HCT116 (cell line): ENCODE data around the gene HDHD2. TPM values are rescaled to one million over a fixed set of nuclear protein-coding genes. Genes with fewer than 3 reads are reported as not detected.

ENCODE experiments used
- ATAC-seq: fragments of 200-7000 bp; cut with Tn5 transposase; 2 replicates; pipeline ENCODE4 v1.9.1; 2020; ENCODE audit warnings: mild to moderate bottlenecking, moderate library complexity
- BruUV-seq: library from RNA; stranded (reverse); fragments of 400-500 nt; replicated peaks from 2 replicates; lab custom pipeline; 2021; lab: Mats Ljungman, UMichigan
- CTCF ChIA-PET: fragments of 300-600 bp; sonication (Branson Sonifier 250); formaldehyde crosslinking; loops from one replicate; lab custom pipeline; 2021; ENCODE audit warnings: antibody characterized with exemption; lab: Charles Lee
- POLR2A ChIA-PET: fragments of 300-600, 350-600 bp; sonication (Branson Sonifier 250); formaldehyde crosslinking; loops from one replicate; lab custom pipeline; 2021; ENCODE audit warnings: antibody characterized with exemption; lab: Charles Lee
- RAD21 ChIA-PET, 2 experiments: fragments of 300-600 bp; sonication (Branson Sonifier 250); formaldehyde crosslinking; loops; one replicate each; lab custom pipeline; 2023; ENCODE audit warnings: low total read pairs in 2 of 2; ENCODE audit not compliant: uncharacterized antibody in 2 of 2, unreplicated experiment in 2 of 2, low non-redundant PET in 1 of 2; lab: Charles Lee
- DNase-seq: peaks from one replicate; pipeline ENCODE4 v3.0.0-alpha.2; 2010; ENCODE audit warnings: low read depth, low spot score
- H2AFZ ChIP-seq: fragments of 200-600 bp; shearing (Covaris generic), sonication (generic); 2 replicates; pipeline ENCODE4 v1.6.1; 2017; ENCODE audit warnings: low read depth, mixed run types, mixed read lengths, antibody characterized with exemption, low read length; ENCODE audit not compliant: poor library complexity, severe bottlenecking
- H3K27ac ChIP-seq: 2 replicates; pipeline ENCODE4 v1.5.1; 2012; ENCODE audit warnings: low read depth, low read length
- H3K27me3 ChIP-seq: fragments of 200-600 bp; sonication (generic); 2 replicates; pipeline ENCODE4 v1.6.1; 2016; ENCODE audit warnings: mixed run types, low read length, mixed read lengths; ENCODE audit not compliant: insufficient read depth
- H3K36me3 ChIP-seq, 2 experiments: fragments of 200-500 bp in 1 of 2; fragments of 200-600 bp in 1 of 2; sonication (Bioruptor generic) in 1 of 2; sonication (generic) in 1 of 2; 2 replicates each; pipeline versions ENCODE4 v1.5.1 to v1.6.1; 2014 to 2016; ENCODE audit warnings: low read length in 2 of 2, inconsistent platforms in 1 of 2, mixed read lengths in 1 of 2, mixed run types in 1 of 2; ENCODE audit not compliant: insufficient read depth in 2 of 2, control insufficient read depth in 1 of 2
- H3K4me1 ChIP-seq, 2 experiments: fragments of 200-600 bp in 1 of 2; sonication (generic) in 1 of 2; 2 replicates each; pipeline versions ENCODE4 v1.5.1 to v1.6.1; 2012 to 2017; ENCODE audit warnings: low read length in 2 of 2, inconsistent platforms in 1 of 2, mild to moderate bottlenecking in 1 of 2, mixed read lengths in 1 of 2, mixed run types in 1 of 2, moderate library complexity in 1 of 2; ENCODE audit not compliant: insufficient read depth in 2 of 2, control insufficient read depth in 1 of 2
- H3K4me2 ChIP-seq: fragments of 200-600 bp; sonication (generic); 2 replicates; pipeline ENCODE4 v1.6.1; 2017; ENCODE audit warnings: mixed run types, low read length, mixed read lengths
- H3K4me3 ChIP-seq, 2 experiments: fragments of 200-600 bp in 1 of 2; sonication (generic) in 1 of 2; replicated peaks in 1 of 2; 2 replicates each; pipeline ENCODE4 v1.5.1; 2011 to 2016; ENCODE audit warnings: low read length in 2 of 2, control low read depth in 1 of 2, low read depth in 1 of 2, mild to moderate bottlenecking in 1 of 2, mixed read lengths in 1 of 2, mixed run types in 1 of 2
- H3K79me2 ChIP-seq: fragments of 200-600 bp; sonication (generic); 2 replicates; pipeline ENCODE4 v1.6.1; 2017; ENCODE audit warnings: mild to moderate bottlenecking, mixed run types, low read length, moderate library complexity, mixed read lengths; ENCODE audit not compliant: insufficient read depth
- H3K9ac ChIP-seq: fragments of 200-600 bp; sonication (generic); 2 replicates; pipeline ENCODE4 v1.6.1; 2016; ENCODE audit warnings: low read length, mixed read lengths
- H3K9me2 ChIP-seq: fragments of 200-600 bp; sonication (generic), shearing (Covaris generic); 2 replicates; pipeline ENCODE4 v1.6.1; 2017; ENCODE audit warnings: mixed run types, mild to moderate bottlenecking, moderate library complexity; ENCODE audit not compliant: insufficient read depth
- H3K9me3 ChIP-seq, 2 experiments: fragments of 200-500 bp in 1 of 2; fragments of 200-600 bp in 1 of 2; sonication (Bioruptor generic) in 1 of 2; sonication (generic) in 1 of 2; 2 replicates each; pipeline ENCODE4 v1.6.1; 2014 to 2017; ENCODE audit warnings: low read length in 2 of 2, mixed read lengths in 2 of 2, inconsistent platforms in 1 of 2, low read depth in 1 of 2, mild to moderate bottlenecking in 1 of 2, mixed run types in 1 of 2, moderate library complexity in 1 of 2; ENCODE audit not compliant: control insufficient read depth in 1 of 2, insufficient read depth in 1 of 2
- H4K20me1 ChIP-seq: fragments of 200-600 bp; sonication (generic), shearing (Covaris generic); 2 replicates; pipeline ENCODE4 v1.6.1; 2017; ENCODE audit warnings: mixed run types, mild to moderate bottlenecking, moderate library complexity; ENCODE audit not compliant: insufficient read depth
- ATF3 ChIP-seq: IDR thresholded peaks from 2 replicates; pipeline ENCODE4 v1.6.1; 2012
- CBX3 ChIP-seq: IDR thresholded peaks from 2 replicates; pipeline ENCODE4 v1.6.1; 2012; ENCODE audit warnings: low read depth
- CEBPB ChIP-seq: IDR thresholded peaks from 2 replicates; pipeline ENCODE4 v1.6.1; 2012; ENCODE audit warnings: low read depth
- CTCF ChIP-seq, 3 experiments: fragments of 200-600 bp in 1 of 3; sonication (generic) in 1 of 3; IDR thresholded peaks in 2 of 3; conservative IDR thresholded peaks in 1 of 3; 2 replicates each; pipeline ENCODE4 v1.5.1; 2012 to 2017; ENCODE audit warnings: low read depth in 2 of 3, low read length in 2 of 3, antibody characterized with exemption in 1 of 3, borderline replicate concordance in 1 of 3, control low read depth in 1 of 3, mild to moderate bottlenecking in 1 of 3, mixed read lengths in 1 of 3, mixed run types in 1 of 3, moderate library complexity in 1 of 3; ENCODE audit not compliant: insufficient read depth in 1 of 3
- EGR1 ChIP-seq: IDR thresholded peaks from 2 replicates; pipeline ENCODE4 v1.6.1; 2012; ENCODE audit warnings: low read depth
- ELF1 ChIP-seq: IDR thresholded peaks from 2 replicates; pipeline ENCODE4 v1.6.1; 2012; ENCODE audit warnings: low read depth, borderline replicate concordance
- EZH2 ChIP-seq: fragments of 200-600 bp; sonication (generic); IDR thresholded peaks from 2 replicates; pipeline ENCODE4 v1.6.1; 2017; ENCODE audit warnings: antibody characterized with exemption, mixed run types
- FOSL1 ChIP-seq: IDR thresholded peaks from 2 replicates; pipeline ENCODE4 v1.6.1; 2012; ENCODE audit warnings: low read depth
- JUND ChIP-seq: IDR thresholded peaks from 2 replicates; pipeline ENCODE4 v1.6.1; 2012
- POLR2AphosphoS5 ChIP-seq: IDR thresholded peaks from 2 replicates; pipeline ENCODE4 v1.6.1; 2011; ENCODE audit warnings: mild to moderate bottlenecking, low read depth, low read length, moderate library complexity
- RAD21 ChIP-seq: IDR thresholded peaks from 2 replicates; pipeline ENCODE4 v1.6.1; 2012; ENCODE audit warnings: low read depth, mild to moderate bottlenecking
- SIN3A ChIP-seq: IDR thresholded peaks from 2 replicates; pipeline ENCODE4 v1.6.1; 2012; ENCODE audit warnings: low read depth
- SRF ChIP-seq: IDR thresholded peaks from 2 replicates; pipeline ENCODE4 v1.6.1; 2012; ENCODE audit warnings: low read depth
- TCF7L2 ChIP-seq: IDR thresholded peaks from 2 replicates; pipeline ENCODE4 v1.7.0; 2011; ENCODE audit warnings: borderline replicate concordance, inconsistent platforms; ENCODE audit not compliant: insufficient read depth, insufficient read length; ENCODE audit errors: extremely low read depth
- YY1 ChIP-seq: IDR thresholded peaks from 2 replicates; pipeline ENCODE4 v1.6.1; 2011; ENCODE audit warnings: low read length, low read depth, moderate library complexity, mild to moderate bottlenecking; ENCODE audit not compliant: insufficient replicate concordance; ENCODE audit errors: extremely low read depth
- ZBTB33 ChIP-seq: IDR thresholded peaks from 2 replicates; pipeline ENCODE4 v1.6.1; 2011; ENCODE audit warnings: mild to moderate bottlenecking, low read length, moderate library complexity; ENCODE audit not compliant: insufficient replicate concordance; ENCODE audit errors: extremely low read depth
- ZFX ChIP-seq: fragments of 450-650 bp; IDR thresholded peaks from 2 replicates; pipeline ENCODE4 v1.6.1; 2017
- ZNF274 ChIP-seq: fragments of 200-500 bp; sonication (Bioruptor generic); IDR thresholded peaks from 2 replicates; pipeline ENCODE4 v1.6.1; 2014; ENCODE audit warnings: mild to moderate bottlenecking, low read depth, low read length, inconsistent platforms
- intact Hi-C: fragments of 100-400 bp; cut with micrococcal nuclease; formaldehyde crosslinking; loops from 2 replicates; pipeline ENCODE4 v1.10.0; 2022
- total RNA-seq: library from RNA; stranded (reverse); gene quantifications from one replicate; pipeline ENCODE4 v1.2.1, GENCODE V29; 2021; ENCODE audit not compliant: unreplicated experiment

Gene HDHD2
- total RNA-seq, 1 experiment from 2014 or later = 29.1 TPM

GRCh38 chr18:47087676-47088075 lies 62.6 kb downstream of the HDHD2 start:
- CTCF ChIA-PET = no interaction called here
- POLR2A ChIA-PET = no interaction called here
- H3K79me2 ChIP-seq = no peaks in the 10 kb centered on the region
- H4K20me1 ChIP-seq = no peaks in the 10 kb centered on the region
- H2AFZ ChIP-seq = no peak overlapping the region
- no peak overlapping the region for H3K9ac ChIP-seq
- intact Hi-C loops = no loop called here
- no peak for TF ChIP-seq ATF3
- no peak for TF ChIP-seq RAD21
- no peak for TF ChIP-seq SRF
- TF ChIP-seq YY1 = no peak
- no peak for TF ChIP-seq JUND
- TF ChIP-seq ELF1 = no peak
- TF ChIP-seq CEBPB = no peak
- TF ChIP-seq POLR2AphosphoS5 = no peak
- no peak for TF ChIP-seq ZNF274
- TF ChIP-seq CBX3 = no peak
- TF ChIP-seq CTCF (IDR thresholded peaks at IDR 0.05 in 2 of 3, conservative IDR thresholded peaks at IDR 0.05 in 1 of 3; ENCODE audit: borderline replicate concordance in 1 of 3, insufficient read depth in 1 of 3, low read depth in 2 of 3, low read length in 2 of 3) = no peak
- no peak for TF ChIP-seq ZBTB33
- TF ChIP-seq EZH2 = no peak
- no peak for TF ChIP-seq TCF7L2
- no peak for TF ChIP-seq FOSL1
- no peak for TF ChIP-seq ZFX
- no peak for TF ChIP-seq EGR1
- no peak for TF ChIP-seq SIN3A
- no peak for DNase-seq
- H3K4me1 ChIP-seq = no peaks in the 10 kb centered on the region
- no peaks in the 10 kb centered on the region for H3K9me2 ChIP-seq
- BruUV-seq = no TSS peak
- RAD21 ChIA-PET = no interaction called here
- no peak overlapping the region for H3K4me3 ChIP-seq
- ATAC-seq = no peak
- H3K36me3 ChIP-seq = no peaks in the 10 kb centered on the region
- no peak overlapping the region for H3K4me2 ChIP-seq
- no peaks in the 10 kb centered on the region for H3K9me3 ChIP-seq
- H3K27me3 ChIP-seq = no peaks in the 10 kb centered on the region
- H3K27ac ChIP-seq = no peak overlapping the region
